GM19463 (cell line): ENCODE measurements around the gene MEA1.
"Not testable (repeated sequence)": the region's sequence is repeated elsewhere in the genome, so short reads cannot be mapped to it uniquely, and the experiment has no call there.

ENCODE experiments used
- ATAC-seq: cut with Tn5 transposase; IDR thresholded peaks from one replicate; pipeline ENCODE4 v1.9.1; 2021; ENCODE audit warnings: mild to moderate bottlenecking, moderate library complexity; ENCODE audit not compliant: unreplicated experiment

Gene MEA1

DNA sequence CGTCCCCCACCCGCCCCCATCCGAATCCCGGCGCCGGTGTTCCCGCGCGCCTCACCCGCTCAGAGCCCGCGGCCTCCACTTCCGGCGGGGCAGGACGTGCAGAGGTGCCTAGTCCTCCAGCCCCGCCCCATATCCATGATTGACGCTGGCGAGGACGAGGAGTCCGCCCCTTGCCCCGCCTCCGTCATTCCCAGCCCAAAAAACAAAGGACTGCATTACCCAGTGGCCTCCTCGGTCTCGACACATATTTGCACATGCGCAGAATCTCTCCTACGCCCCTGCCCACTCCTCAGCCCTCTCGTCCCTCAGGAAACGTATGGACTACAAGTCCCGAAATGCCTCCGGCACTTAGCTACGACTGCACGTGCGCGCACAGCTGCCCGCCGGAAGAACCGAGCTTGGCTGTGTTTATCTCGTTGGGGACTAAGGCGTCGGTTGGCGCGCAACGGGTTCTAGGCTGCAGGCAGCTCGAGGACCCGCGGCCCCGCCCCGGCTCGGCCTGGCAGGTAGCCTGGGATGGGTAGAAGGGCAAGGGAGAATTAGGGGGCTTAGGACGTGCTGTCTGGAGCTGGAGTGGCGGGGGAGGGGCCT, at the start of gene MEA1, which contains the start of gene KLHDC3:
Gene MEA1 (minus strand): TSS at position 104 of the 591 bp plus-strand sequence. CDS start 133 bp downstream, outside the sequence.
Gene KLHDC3 (plus strand): TSS at position 407 of the 591 bp plus-strand sequence. CDS start 2,944 bp downstream, outside the sequence.
- ATAC-seq: peak; percentile 86

DNA sequence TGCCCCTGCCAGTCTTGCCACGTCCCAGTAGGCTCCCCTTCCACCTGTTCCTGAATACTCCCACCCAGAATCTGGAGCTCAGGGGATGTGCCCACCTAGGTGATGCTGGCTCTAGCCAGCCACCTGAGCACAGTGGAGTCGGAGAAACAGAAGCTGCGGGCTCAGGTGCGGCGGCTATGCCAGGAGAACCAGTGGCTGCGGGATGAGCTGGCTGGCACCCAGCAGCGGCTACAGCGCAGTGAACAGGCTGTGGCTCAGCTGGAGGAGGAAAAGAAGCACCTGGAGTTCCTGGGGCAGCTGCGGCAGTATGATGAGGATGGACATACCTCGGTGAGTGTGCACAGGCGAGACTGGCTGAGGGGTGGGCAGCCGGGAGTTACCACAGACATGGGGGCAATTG, 49.1 kb upstream of the MEA1 start:
- no peak for ATAC-seq

DNA sequence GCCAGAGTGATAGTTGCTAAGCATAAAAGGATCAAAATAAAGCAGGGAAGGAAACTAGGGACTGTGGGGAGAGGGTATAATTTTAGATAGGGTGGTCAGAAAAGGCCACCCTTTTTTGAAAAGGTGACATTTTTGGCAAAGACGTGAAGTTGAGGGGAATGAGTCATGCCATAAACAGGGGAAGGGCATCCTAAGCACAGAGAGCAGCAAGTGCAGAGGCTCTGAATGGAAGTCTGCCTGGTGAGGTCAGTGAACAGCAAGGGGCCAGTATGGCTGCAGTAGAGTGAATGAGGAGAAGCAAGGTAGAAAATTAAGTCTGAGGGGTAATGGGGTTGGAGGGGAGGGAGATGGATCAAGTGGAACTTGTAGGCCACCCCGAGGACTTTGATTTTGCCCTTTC, 48.1 kb upstream of the MEA1 start:
- no peak for ATAC-seq

DNA sequence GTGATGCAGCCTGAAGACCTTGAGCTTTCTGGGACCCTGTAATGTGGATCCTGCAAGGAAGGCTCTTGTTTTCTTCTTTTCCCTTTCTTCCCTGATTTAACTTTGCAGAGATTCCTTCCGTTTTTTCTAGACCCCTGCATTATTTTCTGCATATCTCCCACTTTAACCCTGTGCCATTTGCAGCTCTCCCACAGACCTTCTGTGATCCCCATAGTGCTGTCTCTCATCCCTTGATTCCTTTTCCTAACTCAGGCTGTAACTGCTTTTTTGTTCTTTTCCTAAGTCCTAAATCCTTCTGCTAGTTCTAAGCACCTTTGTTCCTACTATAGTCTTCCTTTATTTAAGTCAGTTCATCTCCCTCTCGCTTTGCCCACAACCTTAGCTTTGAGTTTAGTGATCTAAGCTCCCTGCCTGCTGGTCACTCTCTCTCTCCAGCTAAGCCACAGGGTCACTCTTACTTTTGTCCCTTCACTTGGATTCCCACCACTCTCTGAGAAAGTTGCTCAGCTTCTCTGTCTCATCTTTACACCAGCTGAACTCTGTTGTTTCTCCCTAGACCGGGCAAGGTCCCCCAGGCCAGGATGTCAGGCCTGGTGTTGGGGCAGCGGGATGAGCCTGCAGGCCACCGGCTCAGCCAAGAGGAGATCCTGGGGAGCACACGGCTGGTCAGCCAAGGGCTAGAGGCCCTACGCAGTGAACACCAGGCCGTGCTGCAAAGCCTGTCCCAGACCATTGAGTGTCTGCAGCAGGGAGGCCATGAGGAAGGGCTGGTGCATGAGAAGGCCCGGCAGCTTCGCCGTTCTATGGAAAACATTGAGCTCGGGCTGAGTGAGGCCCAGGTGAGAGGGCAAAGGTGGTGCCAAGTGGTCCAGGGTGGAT, 47.2 kb upstream of the MEA1 start:
- ATAC-seq: no peak

DNA sequence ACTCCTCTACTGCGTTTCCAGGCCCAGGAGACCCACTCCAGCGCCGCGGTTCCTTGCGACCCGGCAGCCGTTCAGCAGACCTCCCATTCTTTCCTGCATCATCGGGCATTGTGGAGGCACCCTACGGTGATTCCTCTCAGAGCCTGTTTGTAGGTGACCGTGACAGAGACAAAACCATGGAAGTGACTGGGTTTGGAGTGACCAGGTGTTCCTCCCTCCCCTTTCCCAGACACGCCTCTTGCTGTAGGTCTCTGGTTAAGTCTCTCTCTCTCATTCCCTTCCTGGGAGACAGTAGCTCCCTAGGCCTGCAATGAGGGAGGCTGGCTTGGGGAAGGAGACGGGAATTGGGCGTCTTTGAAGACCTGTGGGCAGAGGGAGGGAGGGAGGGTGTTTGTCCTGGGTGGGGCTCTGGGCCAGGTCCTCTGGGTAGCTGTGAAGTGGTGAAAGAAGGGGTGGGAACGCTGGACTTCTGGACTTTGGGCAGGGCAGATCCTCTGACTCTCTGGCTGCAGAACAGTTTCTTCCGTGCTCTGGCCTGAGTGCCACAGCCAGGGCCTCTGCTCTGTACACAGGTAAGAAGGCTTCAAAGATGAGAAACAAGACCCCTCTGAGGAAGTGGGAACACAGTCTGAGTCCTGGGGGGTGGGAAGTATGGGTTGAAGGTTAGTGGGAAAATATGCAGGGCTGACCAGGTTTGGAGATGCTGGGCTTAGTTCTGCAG, 46.4 kb upstream of the MEA1 start:
- ATAC-seq: no peak

DNA sequence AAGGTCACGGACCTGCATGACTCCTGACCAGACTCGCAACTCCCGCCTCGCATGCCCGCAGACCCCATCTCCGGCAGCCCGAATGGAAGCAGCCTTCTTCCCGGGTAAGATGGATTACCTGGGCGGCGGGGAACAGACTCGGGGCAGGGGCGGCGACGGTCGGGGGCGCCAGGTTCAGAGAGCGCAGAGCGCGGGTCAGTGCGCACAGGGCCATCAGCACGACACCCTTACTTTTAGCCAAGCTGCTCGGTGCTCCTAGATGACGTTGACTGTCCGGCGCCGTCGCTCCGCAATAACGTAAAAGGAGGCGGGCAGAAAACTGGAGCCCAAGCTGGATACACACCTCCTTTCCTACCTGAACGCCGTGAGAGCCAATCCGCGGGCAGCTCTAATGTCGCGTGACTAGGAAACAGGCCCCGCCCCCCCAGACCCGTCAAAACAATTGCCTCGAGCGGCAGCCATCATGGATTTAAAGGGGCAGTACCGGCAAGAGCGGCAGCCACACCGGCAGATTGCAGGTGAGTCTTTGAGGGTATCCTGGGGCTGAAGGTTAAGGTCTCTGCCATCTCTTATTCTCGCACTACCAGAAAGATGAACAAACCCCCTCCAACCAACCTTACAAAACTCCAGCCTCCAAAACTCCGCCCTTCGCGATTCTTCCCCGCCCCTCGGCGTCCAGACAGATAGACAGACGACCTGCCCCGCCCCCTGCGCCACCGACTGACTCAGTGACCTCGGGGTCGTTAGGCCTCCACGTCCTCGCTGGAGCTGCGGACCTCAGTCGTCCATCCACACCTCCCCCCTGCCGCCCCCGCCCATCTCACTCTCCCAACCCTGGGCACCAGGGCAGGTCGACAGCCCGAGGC, 45.7 kb upstream of the MEA1 start, which contains the start of the genes KLC4 and MRPL2:
Gene KLC4 (plus strand): TSS at position 464 of the 866 bp plus-strand sequence. CDS start 1,705 bp downstream, outside the sequence.
Gene MRPL2 (minus strand): TSS at position 267 of the 866 bp plus-strand sequence. CDS start 53 bp downstream, at position 214.
- peak; percentile 96 for ATAC-seq

DNA sequence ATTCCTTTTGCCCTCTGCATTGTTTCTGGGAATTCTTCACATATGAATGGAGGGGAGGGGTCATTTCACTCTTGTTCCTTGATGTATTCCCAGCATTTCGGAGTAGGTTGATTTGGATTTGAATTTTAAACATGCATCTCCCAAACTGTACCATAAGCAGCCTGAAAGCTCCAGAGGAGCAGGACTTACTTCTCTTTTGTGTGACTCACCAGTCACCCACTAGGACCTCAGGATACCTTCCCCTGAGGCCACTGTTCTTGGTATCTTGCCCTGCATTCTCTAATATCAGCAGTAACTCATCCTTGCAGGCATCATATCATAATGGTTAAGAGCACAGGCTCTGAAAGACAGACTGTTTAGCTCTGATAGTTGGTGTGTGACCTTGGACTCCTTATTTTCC, 44.8 kb upstream of the MEA1 start:
- ATAC-seq: no peak

DNA sequence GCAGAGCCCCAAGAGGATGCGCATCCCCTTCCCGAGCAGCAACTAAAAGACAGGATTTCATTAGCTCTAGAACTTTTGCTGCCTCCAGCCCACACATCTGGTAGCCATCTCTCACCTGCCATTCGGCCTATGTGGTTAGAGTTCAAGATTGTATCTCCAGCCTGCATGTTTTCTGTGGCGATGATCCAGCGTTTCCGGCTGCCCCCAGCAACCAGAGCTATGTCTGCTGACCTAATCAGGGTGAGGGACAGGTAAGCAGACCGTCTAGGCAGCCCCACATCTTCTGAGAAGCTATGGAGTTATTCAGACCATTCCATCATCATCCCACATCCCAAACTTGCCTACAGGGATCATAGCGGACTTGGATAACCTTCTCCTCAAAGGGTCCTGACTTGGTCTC, 42.2 kb upstream of the MEA1 start:
- no peak for ATAC-seq

DNA sequence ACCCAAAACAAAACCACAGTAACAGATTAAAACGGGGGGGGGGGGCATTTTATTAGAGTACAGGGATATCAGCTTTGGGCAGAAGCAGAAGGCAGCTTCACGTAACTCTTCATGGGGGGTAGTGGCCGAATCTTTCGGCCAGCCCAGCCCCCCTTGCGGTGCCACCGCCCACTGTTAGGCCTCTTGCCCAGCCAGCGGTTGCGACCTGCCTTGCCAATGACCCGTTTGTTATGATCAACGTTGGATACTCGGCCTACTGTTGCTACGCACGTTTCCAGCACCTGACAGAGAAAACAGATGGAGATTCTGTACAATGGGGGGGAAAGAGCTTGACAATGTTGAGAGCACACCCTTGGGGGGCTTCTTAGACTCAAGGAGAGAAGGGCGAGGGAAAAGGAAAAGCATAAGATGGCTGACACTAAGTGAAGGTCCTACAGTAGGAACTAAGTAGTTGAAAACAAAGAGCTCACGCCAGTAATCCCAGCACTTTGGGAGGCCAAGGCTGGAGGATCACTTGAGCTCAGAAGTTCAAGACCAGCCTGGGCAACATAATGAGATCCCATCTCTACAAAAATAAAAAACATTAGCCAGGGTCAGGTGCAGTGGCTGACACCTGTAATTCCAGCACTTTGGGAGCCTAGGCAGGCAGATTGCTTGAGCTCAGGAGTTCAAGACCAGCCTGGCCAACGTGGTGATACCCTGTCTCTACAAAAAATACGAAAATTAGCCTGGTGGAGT, 40.6 kb upstream of the MEA1 start:
- no peak for ATAC-seq

DNA sequence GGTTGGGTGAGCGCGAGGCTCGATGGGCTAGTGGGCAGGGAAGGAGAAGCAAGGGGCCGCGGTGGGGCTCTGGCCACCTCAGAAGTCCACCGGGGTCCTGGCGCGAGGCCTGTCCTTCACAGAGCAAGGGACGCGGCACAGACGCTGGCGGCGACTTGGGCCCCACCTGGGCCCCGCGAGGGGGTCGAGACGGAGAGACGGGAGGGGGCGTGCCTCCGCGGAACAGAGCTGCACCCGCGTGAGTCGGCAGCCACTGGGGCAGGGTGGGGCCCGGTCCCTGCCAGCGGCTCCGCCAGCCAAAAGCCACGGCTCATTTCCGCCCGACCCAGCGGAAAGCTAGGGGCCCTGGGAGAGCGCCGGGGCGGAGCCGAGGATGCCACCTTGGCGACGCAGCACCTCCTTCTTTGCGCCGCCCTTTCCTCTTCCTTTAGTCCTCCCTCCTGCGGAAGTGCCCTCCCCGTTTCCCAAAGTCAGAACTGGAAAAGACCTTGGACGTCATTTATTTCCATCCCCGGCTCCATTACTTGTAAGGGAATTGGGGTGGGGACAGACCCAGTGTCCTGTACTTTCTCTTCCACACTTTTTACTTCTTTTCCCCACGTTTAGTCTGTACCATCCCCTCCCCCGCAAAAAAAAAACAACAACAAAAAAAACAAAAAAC, 39.9 kb upstream of the MEA1 start, which contains the start of gene CUL7:
Gene CUL7 (minus strand): TSS at position 307 of the 661 bp plus-strand sequence. CDS start 1,063 bp downstream, outside the sequence.
- ATAC-seq: peak; percentile 95

DNA sequence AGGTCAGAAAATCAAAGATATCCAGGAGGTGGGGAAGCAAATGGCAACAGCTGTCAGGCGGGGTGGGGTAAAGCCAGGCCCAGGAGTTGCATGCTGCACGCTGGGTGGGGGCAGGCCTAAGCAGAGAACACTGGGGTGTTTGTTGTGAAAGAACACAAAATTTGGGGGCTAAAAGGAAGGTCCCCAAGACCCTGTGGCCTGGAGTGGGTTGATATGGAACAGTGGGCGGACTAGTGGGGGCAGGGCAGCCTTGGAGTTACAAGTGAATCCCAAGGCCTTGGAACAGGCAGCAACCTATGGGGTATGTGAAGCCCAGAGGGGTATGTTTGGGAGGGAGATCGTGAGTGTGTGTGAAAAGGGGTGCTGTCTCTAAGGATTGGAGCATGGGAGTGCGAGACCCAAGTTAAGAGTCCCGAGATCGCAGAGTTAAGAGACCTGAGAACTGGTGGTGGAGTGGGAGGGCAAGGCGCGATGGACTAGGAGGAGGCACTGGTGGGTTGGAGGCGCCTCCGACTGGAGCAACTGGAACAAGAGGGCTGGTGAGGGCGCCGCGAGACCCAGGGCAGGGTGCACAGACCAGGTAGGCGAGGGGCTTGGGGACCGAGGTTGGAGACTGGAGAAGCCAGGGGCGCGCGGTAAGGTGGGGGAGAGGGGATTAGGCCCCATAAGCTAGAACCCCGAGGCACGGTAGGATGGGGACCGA, 39.2 kb upstream of the MEA1 start:
- ATAC-seq: peak; percentile 20

DNA sequence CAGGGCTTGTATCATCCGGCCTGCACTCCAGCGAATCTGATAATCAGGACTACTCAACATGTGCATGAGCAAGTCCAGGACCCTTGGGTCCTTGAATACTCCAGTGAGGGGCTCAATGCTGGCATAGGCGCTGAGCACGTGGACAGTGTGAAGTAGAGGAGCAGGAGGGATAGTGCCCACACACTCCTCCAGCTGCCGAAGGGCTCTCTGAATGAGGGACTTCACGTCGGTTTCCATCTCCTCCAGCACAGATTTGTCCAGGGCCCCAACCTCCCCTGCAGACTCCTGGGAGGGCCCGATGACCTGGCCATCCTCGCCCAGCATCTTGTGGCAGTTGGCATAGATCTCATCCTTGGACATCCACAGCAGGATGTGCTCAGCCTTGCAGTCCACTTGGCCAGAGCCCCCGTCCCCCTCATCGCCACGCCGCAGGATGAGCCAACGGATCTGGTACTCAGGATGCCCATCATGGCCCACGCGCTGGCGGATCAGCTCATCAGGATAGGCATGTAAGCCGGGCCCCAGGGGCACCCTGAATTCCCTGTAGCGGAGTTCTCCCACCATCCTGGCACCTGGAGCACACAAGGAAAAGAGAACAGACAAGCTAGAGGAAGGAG, 38.6 kb upstream of the MEA1 start:
- no peak for ATAC-seq

DNA sequence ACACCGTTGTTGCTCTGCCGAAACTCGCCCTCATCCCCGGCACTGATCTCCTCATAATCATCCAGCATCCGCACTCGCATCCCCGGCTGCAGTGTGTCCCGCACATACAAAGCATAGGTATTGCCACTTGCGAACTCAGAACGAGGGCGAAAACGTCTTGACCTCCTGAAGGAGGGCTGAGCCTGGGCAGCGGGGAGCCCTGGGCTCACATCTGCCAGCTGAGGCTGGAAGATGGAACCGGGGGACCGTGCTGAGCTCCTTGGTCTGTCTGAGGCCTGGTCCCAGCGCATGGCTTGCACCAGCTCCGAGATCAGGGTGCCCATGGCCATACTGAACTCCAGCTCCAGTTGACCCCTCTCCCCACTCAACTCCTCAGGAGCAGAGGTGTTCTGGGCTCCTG, 37.2 kb upstream of the MEA1 start:
- no peak for ATAC-seq

DNA sequence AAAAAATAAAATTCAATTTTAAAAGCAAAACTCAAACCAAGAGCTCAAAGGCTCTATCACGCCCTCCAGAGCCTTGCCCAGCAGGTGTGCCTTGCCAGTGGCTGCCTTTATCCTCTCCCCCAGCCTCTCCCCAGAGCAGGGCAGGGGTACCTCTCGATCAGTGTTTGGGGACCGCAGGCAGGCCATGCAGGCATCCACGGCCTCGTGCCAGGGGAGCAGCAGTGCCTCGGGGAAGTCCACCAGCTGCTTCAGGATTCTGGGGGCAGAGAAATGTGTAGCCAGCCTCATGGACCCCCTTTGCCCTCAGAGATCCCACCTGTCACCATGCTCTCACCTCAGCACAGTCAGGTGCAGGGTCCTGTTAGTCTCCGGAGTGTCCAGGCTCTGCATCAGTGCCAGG, 34.3 kb upstream of the MEA1 start:
- no peak for ATAC-seq

DNA sequence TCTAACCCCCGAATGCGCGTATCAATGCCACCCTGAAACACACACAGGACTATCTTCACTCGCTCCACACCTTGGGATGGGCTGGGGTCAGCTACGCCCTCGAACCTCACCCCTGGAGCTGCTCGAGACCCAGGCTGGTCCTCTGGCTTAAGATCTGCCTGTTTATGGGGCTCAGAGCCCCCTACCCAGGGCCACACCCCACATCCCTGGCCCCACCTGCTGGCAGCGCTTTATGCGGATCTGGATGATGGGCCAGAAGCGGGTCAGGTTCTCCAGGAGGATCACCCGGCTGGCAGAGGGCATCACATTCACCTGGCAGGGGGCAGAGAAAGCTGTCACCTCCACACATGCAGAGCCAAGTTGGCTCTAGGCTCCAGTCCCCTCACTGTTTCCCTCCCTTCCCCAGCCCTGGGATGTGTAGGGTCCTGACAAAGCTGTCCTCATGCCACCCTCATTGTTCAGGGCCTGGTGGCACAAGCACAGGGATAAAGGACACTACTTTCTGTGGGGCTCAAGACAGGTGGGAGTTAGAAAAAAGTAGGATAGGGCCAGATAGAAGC, 31.7 kb upstream of the MEA1 start:
- ATAC-seq: no peak

DNA sequence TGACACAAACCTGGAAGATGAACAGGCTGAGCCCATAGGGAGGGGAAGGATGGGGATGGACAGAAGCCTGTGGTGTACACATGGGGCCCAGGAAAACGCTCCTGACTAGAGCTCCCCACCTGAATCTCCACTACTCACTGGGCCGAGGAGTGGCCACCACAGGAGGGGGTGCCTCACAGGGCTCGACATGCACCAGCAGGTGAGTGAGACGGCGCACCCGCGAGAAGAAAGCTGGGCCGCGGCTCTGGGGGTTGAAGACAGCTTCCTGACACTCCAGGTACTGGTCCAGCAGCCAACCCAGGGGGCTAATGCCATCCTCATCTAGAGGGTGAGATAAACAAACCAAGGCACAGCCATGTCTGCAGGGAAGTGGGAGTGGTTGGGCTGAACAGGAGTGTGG, 29.6 kb upstream of the MEA1 start:
- no peak for ATAC-seq

DNA sequence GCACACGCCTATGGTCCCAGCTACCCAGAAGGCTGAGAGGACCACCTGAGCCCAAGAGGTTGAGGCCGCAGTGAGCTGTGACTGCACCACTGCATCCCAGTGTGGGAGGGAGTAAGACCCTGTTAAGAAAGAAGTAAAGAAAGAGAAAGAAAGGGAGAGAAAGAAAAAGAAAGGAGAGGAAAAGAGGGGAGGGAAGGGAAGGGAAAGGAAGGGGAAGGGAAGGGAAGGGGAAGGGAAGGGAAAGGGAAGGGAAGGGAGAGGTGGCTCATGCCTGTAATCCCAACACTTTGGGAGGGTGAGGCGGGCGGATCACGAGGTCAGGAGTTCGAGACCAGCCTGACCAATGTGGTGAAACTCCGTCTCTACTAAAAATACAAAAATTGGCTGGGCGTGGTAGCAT, 27.7 kb upstream of the MEA1 start:
- not testable (repeated sequence) for ATAC-seq
